ENCODE measurements around the gene RNF157.
A peak's percentile ranks its signal among the peaks of the same experiment; 100 is the strongest.
"Not testable (repeated sequence)": the region's sequence is repeated elsewhere in the genome, so short reads cannot be mapped to it uniquely, and the experiment has no call there.

Gene RNF157

GRCh38 chr17:76254275-76254674, 14.0 kb upstream of the RNF157 start:
- DNase-seq (ENCODE audit: low spot score): no peak

DNA sequence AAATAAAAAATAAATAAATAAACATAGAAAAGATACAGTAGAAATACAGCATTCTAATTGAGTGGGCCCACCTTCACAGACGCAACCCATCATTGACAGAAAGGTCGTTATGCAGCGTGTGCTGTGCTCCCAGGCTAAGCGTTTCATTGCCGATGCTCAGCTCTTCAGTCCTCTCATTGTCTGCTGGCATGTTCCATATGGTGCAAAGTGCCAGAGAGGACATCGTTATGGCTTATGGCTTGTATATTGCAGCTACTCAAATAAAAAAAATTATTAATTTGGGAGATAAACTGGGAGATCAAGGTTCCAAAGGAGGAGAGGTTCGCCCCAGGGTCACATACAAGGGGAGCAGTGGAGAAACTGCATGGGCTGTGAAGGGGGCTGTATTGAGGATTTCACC, 13.5 kb upstream of the RNF157 start:
- DNase-seq (ENCODE audit: low spot score): no peak

DNA sequence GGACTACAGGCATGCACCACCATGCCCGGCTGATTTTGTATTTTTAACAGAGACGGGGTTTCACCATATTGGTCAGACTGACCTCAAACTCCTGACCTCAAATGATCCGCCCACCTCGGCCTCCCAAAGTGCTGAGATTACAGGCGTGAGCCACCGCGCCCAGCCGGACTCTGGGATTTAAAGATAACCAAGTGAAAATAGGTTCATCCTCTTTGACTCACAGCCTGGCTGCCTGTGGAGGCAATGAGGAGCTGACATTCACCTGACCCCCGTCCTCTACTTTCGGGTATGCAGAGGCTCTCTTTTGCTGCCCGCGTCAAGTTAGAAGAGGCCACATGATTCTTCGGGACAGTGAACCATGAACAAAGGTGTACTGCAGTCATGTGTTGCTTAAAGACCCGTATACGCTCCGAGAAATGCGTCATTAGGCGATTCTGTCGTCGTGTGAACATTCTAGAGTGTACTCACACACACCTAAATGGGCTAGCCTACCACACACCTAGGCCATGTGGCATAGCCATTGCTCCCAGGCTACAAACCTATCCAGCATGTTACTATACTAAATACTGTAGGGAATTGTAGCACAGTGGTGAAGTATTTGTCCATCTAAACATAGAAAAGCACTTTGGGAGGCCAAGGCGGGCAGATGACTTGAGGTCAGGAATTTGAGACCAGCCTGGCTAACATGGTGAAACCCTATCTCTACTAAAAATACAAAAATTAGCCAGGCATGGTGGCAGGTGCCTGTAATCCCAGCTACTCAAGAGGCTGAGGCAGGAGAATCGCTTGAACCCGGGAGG, 12.9 kb upstream of the RNF157 start:
- peak; percentile 21 for DNase-seq (ENCODE audit: low spot score)

GRCh38 chr17:76252040-76252954, 12.0 kb upstream of the RNF157 start:
- peak; percentile 98 for DNase-seq (ENCODE audit: low spot score)

- DNase-seq (ENCODE audit: low spot score): peak; percentile 56
Measured at GRCh38 chr17:76251478-76252039, 11.3 kb upstream of the RNF157 start.

DNA sequence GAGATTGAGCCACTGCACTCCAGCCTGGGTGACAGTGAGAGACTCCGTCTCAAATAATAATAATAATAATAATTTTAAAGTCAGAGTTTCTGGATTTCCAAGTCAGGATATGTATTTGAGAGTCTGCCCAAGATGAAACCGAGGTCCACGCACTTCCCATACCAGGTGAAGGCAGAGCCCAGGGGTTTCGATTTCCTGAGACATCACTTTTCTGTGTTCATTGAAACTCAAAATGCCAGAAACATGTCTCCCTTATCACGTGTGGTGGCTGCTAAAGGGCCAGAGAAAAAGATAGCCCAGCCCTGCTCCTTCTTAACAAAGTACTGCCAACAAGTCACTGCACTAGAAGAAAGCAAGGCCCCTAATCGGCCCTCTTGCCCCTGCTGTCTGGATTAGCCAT, 9.8 kb upstream of the RNF157 start:
- DNase-seq (ENCODE audit: low spot score): no peak

DNA sequence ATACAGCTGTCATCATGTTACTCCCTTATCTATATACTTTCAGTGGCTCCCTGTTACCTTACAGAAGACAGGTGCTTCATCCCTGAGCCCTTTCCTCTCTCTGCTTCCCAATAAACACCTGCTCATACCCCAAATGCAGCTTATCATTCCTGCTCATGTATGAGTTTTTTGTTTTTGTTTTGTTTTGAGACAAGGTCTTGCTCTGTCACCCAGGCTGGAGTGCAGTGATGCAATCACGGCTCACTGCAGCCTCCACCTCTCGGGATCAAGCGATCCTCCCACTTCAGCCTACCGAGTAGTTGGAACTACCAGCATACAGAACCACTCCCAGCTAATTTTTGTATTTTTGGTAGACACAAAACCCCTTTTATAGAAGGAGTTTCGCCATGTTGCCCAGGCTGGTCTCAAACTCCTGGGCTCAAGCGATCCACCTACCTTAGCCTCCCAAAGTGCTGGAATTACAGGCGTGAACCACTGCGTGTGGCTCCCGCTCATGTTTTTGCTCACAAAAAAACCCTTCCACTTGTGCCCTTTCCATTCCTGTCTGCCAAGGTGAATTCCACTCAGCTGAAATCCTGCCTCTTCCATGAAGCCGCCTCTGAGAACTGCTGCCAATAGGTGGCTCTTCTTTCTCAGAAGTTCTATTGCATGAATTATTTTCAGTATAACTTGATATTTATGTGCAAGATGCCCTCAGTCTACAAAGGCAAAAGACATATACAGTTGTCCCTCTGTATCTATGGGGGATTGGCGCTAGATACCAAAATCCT, 7.9 kb upstream of the RNF157 start:
- no peak for DNase-seq (ENCODE audit: low spot score)

GRCh38 chr17:76247304-76247703, 7.0 kb upstream of the RNF157 start:
- no peak for DNase-seq (ENCODE audit: low spot score)

- DNase-seq (ENCODE audit: low spot score): no peak
Measured at GRCh38 chr17:76246080-76247066, 6.1 kb upstream of the RNF157 start.

- DNase-seq (ENCODE audit: low spot score): not testable (repeated sequence)
Measured at GRCh38 chr17:76244721-76245120, 4.4 kb upstream of the RNF157 start.

DNA sequence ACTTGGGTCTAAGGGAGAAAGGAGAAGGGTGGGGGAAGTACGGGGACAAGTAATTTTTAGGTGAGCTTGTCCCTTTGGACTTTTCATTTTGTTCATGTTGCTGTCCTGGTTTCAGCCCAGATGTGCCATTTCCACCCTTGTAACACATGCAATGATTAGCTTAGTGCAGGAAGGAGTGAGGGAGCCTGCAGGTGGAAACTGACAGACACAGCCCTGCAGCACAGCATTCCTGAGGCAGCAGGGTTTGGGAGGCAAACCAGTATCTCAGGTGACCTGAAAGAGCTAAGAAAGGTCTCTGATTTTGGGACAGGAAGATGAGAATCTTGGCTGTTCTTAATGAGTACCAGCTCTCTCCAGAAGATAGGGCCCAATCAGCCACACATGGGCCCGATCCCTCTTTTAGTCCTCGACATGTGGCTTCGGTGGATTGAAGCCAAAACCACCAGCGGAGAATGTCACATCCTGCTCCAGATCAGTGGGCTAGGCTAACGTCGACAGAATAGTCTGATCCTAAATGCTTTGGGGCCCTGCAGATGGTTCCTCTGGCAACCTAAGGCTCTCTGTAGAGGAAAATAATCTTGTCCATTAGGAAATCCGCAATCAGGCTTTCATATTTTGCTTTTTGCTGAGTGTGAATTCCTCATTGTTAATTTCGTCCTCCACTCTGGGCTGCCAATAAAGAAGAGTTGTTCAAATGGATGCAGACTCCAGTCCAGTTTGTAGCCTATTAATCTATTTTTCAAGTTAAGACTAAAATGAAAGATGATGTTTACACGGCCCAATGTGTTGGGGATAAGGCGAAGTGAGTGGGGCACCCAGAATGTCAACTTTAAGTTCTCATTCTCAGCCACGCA, 3.8 kb upstream of the RNF157 start:
- DNase-seq (ENCODE audit: low spot score): no peak

- no peak for DNase-seq (ENCODE audit: low spot score)
Measured at GRCh38 chr17:76241691-76242255, 1.5 kb upstream of the RNF157 start.

DNA sequence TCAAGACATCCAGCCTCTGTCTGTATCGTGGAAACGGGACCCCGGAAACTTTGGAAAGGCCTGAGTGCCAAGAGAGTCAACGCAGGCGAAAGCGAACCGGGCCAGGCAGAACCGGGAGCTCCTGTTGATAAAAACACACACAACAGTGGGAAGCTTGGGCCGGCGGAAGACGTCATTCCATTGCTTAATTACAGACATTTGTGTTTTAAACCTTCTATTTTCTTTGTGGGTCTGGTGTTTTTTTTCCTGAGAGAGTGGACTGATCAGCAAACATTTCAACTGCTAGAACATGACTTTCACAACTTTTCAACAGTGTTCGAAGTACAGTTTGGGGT, 878 bp upstream of the RNF157 start:
- no peak for DNase-seq (ENCODE audit: low spot score)

- no peak for DNase-seq (ENCODE audit: low spot score)
Measured at GRCh38 chr17:76239538-76240274, 587 bp downstream of the RNF157 start.

DNA sequence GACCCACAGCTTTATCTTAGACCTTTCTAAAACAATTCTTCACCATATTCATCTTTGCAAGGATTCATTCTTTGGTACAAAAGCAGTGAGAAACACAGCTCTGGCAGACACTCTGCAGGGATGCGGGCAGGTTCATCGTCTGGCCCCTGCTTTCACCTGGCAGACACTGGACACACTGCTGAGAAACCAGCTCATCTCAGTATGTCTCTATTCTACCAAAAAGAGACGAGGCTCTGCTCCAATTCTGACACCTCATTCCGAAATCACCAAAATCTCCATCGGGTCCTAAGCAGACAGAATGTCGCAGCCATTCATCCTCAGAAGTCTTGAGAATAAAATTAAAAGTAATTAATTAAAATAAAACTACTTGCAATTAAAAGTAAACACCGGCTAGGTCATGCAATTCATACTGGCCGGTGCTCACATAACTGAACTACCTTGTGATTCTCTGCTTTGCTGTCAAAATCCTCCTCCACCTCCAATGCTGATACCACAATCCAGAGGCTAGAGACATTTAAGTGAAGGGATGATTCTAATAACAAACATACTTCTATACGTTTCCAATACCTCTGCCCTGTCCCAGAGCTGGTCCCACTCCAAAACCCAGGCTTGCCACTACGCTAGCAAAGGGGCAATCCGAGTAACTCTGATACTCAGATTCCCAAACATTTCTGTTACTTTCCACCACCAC, 1.3 kb downstream of the RNF157 start:
- no peak for DNase-seq (ENCODE audit: low spot score)

DNA sequence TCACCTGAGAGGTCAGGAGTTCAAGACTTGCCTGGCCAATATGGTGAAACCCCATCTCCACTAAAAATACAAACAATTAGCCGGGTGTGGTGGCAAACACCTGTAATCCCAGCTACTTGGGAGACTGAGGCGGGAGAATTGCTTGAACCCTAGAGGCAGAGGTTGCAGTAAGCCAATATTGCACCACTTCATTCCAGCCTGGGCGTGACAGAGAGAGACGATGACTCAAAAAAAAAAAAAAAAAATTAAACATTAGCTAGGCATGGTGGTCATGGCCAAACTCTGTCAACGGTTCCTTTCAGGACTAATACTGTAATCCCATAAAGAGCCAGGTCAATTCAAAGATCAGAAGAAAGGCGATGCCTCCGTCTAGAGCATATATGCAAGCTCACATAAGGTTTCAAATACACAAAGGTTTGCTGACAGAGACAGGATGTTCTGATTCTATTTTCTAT, 2.4 kb downstream of the RNF157 start:
- DNase-seq (ENCODE audit: low spot score): peak; percentile 64

- no peak for DNase-seq (ENCODE audit: low spot score)
Measured at GRCh38 chr17:76236603-76237002, 3.7 kb downstream of the RNF157 start.

GRCh38 chr17:76235883-76236282, 4.4 kb downstream of the RNF157 start:
- no peak for DNase-seq (ENCODE audit: low spot score)

Data from kidney tubule cell (primary cell).